Measurements from ENCODE around the gene OPHN1. TPM values are rescaled to one million over a fixed set of nuclear protein-coding genes. Genes with fewer than 3 reads are reported as not detected.
"Not testable (repeated sequence)": the region's sequence is repeated elsewhere in the genome, so short reads cannot be mapped to it uniquely, and the experiment has no call there.

The OPHN1 gene
- total RNA-seq, 1 donor from 2014 or later, result 3.8 TPM

- intact Hi-C loops (cut with micrococcal nuclease), result no loop called here
- ATAC-seq (no peak), DNase-seq (no peak)
Observed at GRCh38 chrX:68286076-68286475, 147.2 kb downstream of the OPHN1 start.

GRCh38 chrX:68284281-68284904, 148.9 kb downstream of the OPHN1 start:
- no peak for DNase-seq
- intact Hi-C loops (cut with micrococcal nuclease), result no loop called here
- ATAC-seq, result no peak

- ATAC-seq, result no peak
- intact Hi-C loops (cut with micrococcal nuclease), result no loop called here
- no peak for DNase-seq
Observed at GRCh38 chrX:68273887-68274286, 159.4 kb downstream of the OPHN1 start.

GRCh38 chrX:68264793-68265192, 168.5 kb downstream of the OPHN1 start:
- ATAC-seq; intact Hi-C loops (cut with micrococcal nuclease); DNase-seq: not testable (repeated sequence)

- intact Hi-C loops (cut with micrococcal nuclease), result no loop called here
- ATAC-seq, result no peak
Observed at GRCh38 chrX:68261060-68261672, 172.1 kb downstream of the OPHN1 start.

GRCh38 chrX:68256990-68257389, 176.3 kb downstream of the OPHN1 start:
- intact Hi-C loops (cut with micrococcal nuclease), result no loop called here
- DNase-seq (no peak), ATAC-seq (no peak)

More at GRCh38 chrX:68261060-68261672, 172.1 kb downstream of the OPHN1 start:
- DNase-seq, result no peak

GRCh38 chrX:68254738-68255645, 178.3 kb downstream of the OPHN1 start:
- no peak for DNase-seq
- intact Hi-C loops (cut with micrococcal nuclease), result no loop called here
- no peak for ATAC-seq

GRCh38 chrX:68252664-68253063, 180.6 kb downstream of the OPHN1 start:
- DNase-seq (no peak), ATAC-seq (no peak)
- intact Hi-C loops (cut with micrococcal nuclease), result no loop called here

GRCh38 chrX:68249903-68250302, 183.4 kb downstream of the OPHN1 start:
- peak; percentile 64 for ATAC-seq
- intact Hi-C loops (cut with micrococcal nuclease), result no loop called here
- DNase-seq, result no peak

- peak; percentile 59 for DNase-seq
- ATAC-seq, result peak; percentile 93
- intact Hi-C loops (cut with micrococcal nuclease), result no loop called here
Observed at GRCh38 chrX:68249401-68249831, 183.9 kb downstream of the OPHN1 start.

- intact Hi-C loops (cut with micrococcal nuclease), result no loop called here
- DNase-seq, result no peak
- no peak for ATAC-seq
Observed at GRCh38 chrX:68238568-68238967, 194.7 kb downstream of the OPHN1 start.

- ATAC-seq, result no peak
- intact Hi-C loops (cut with micrococcal nuclease), result no loop called here
- no peak for DNase-seq
Observed at GRCh38 chrX:68234171-68234910, 199.0 kb downstream of the OPHN1 start.

GRCh38 chrX:68232206-68232605, 201.1 kb downstream of the OPHN1 start:
- intact Hi-C loops (cut with micrococcal nuclease), result no loop called here
- DNase-seq (no peak), ATAC-seq (no peak)

- DNase-seq, result no peak
- intact Hi-C loops (cut with micrococcal nuclease), result no loop called here
- no peak for ATAC-seq
Observed at GRCh38 chrX:68209008-68209407, 224.3 kb downstream of the OPHN1 start.

- ATAC-seq (no peak), DNase-seq (no peak)
- intact Hi-C loops (cut with micrococcal nuclease), result no loop called here
Observed at GRCh38 chrX:68204521-68205038, 228.7 kb downstream of the OPHN1 start.

- ATAC-seq (no peak), DNase-seq (no peak)
- intact Hi-C loops (cut with micrococcal nuclease), result no loop called here
Observed at GRCh38 chrX:68203646-68204045, 229.6 kb downstream of the OPHN1 start.

GRCh38 chrX:68203211-68203610, 230.1 kb downstream of the OPHN1 start:
- no peak for ATAC-seq
- intact Hi-C loops (cut with micrococcal nuclease), result no loop called here
- no peak for DNase-seq

- DNase-seq (no peak), ATAC-seq (no peak)
- intact Hi-C loops (cut with micrococcal nuclease), result loop anchor here (10.0 kb wide), 1 partner anchor 266 kb away; no protein-coding TSS in a partner anchor
Observed at GRCh38 chrX:68199062-68199848, 234.0 kb downstream of the OPHN1 start.
